SU-DHL-6 (cell line): ENCODE measurements around the gene NXN.
"Not testable (repeated sequence)": the region's sequence is repeated elsewhere in the genome, so short reads cannot be mapped to it uniquely, and the experiment has no call there.

Experiments
- H2AFZ ChIP-seq: fragments of 200-600 bp; sonication (generic); 2 replicates; pipeline ENCODE4 v1.6.1; 2014; ENCODE audit warnings: low read depth, mild to moderate bottlenecking, moderate library complexity, mixed read lengths, antibody characterized with exemption, low read length; ENCODE audit not compliant: severe bottlenecking
- H3F3A ChIP-seq: fragments of 200-600 bp; shearing (Covaris generic); 2 replicates; pipeline ENCODE4 v1.6.0; 2016; ENCODE audit warnings: antibody characterized with exemption, mild to moderate bottlenecking; ENCODE audit not compliant: insufficient read depth
- H3K27ac ChIP-seq: fragments of 200-600 bp; sonication (generic); 2 replicates; pipeline ENCODE4 v1.5.1; 2016; ENCODE audit warnings: low read depth, mild to moderate bottlenecking, low read length, moderate library complexity, mixed read lengths
- H3K27me3 ChIP-seq: fragments of 200-600 bp; sonication (generic), shearing (Covaris generic); 2 replicates; pipeline ENCODE4 v1.6.0; 2014; ENCODE audit warnings: mild to moderate bottlenecking, low read length
- H3K36me3 ChIP-seq: fragments of 200-600 bp; sonication (generic); 2 replicates; pipeline ENCODE4 v1.6.1; 2014; ENCODE audit warnings: mild to moderate bottlenecking, low read length, mixed read lengths
- H3K4me2 ChIP-seq: fragments of 300-600, 200-600 bp; shearing (Covaris generic), sonication (generic); 2 replicates; pipeline ENCODE4 v1.6.0; 2014; ENCODE audit warnings: low read length, low read depth, mild to moderate bottlenecking; ENCODE audit not compliant: poor library complexity, severe bottlenecking
- H3K4me3 ChIP-seq: fragments of 200-600 bp; sonication (generic); 2 replicates; pipeline ENCODE4 v1.5.1; 2014; ENCODE audit warnings: antibody characterized with exemption, low read length, mild to moderate bottlenecking, mixed read lengths; ENCODE audit not compliant: insufficient read depth, poor library complexity, severe bottlenecking
- H3K79me2 ChIP-seq: fragments of 200-600 bp; sonication (generic); 2 replicates; pipeline ENCODE4 v1.6.1; 2014; ENCODE audit warnings: mild to moderate bottlenecking, low read length, moderate library complexity; ENCODE audit not compliant: insufficient read depth
- H3K9ac ChIP-seq: fragments of 200-600 bp; sonication (generic); 2 replicates; pipeline ENCODE4 v1.7.0; 2014; ENCODE audit warnings: mild to moderate bottlenecking, low read length
- H3K9me2 ChIP-seq: fragments of 200-600 bp; sonication (generic); replicated peaks from 2 replicates; pipeline ENCODE4 v1.6.1; 2014; ENCODE audit warnings: low read length; ENCODE audit not compliant: insufficient read depth
- H3K9me3 ChIP-seq: fragments of 200-600 bp; sonication (generic); 2 replicates; pipeline ENCODE4 v1.6.1; 2014; ENCODE audit warnings: low read length, mixed read lengths; ENCODE audit not compliant: insufficient read depth
- H4K20me1 ChIP-seq: fragments of 200-600 bp; sonication (generic); 2 replicates; pipeline ENCODE4 v1.6.1; 2014; ENCODE audit warnings: low read depth, mild to moderate bottlenecking, antibody characterized with exemption, low read length, moderate library complexity, mixed read lengths
- EZH2phosphoT487 ChIP-seq: fragments of 200-600 bp; sonication (generic), shearing (Covaris generic); conservative IDR thresholded peaks from 2 replicates; pipeline ENCODE4 v1.6.1; 2018; ENCODE audit warnings: mild to moderate bottlenecking, antibody characterized with exemption, low read length, moderate library complexity, mixed read lengths
- TF ChIP-seq, protein P1 (sequence below): fragments of 200-600 bp; sonication (generic); IDR thresholded peaks from one replicate; pipeline ENCODE4 v1.5.1; 2017; ENCODE audit warnings: antibody characterized with exemption, mild to moderate bottlenecking, low read length, moderate library complexity; ENCODE audit not compliant: insufficient read depth, poor library complexity, severe bottlenecking

The NXN gene

DNA sequence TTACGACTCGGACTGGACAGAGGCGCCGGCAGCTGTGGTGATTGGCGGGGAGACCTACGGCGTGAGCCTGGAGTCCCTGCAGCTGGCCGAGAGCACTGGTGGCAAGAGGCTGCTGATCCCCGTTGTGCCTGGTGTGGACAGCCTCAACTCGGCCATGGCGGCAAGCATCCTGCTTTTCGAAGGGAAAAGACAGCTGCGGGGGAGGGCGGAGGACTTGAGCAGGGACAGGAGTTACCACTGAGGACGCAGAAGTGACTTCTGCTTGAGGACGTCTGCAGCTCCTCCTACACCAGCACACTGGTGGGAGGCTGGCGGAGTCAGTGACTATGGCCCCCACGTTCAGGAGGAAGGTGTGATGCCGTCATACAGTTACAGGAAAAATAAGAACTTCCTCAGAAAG is 187.7 kb downstream of the NXN start:
- H2AFZ ChIP-seq: no peak overlapping the region
- no peaks in the 10 kb centered on the region for H3K79me2 ChIP-seq
- H3K27me3 ChIP-seq: no peaks in the 10 kb centered on the region
- H3K9ac ChIP-seq: no peak overlapping the region
- H3K4me3 ChIP-seq: no peak overlapping the region
- no peaks in the 10 kb centered on the region for H4K20me1 ChIP-seq
- H3F3A ChIP-seq: no peaks in the 10 kb centered on the region
- H3K36me3 ChIP-seq: no peaks in the 10 kb centered on the region
- H3K9me3 ChIP-seq: no peaks in the 10 kb centered on the region
- H3K4me2 ChIP-seq: no peak overlapping the region
- no peak overlapping the region for H3K27ac ChIP-seq
- TF ChIP-seq EZH2phosphoT487: no peak
- TF ChIP-seq, protein P1, sequence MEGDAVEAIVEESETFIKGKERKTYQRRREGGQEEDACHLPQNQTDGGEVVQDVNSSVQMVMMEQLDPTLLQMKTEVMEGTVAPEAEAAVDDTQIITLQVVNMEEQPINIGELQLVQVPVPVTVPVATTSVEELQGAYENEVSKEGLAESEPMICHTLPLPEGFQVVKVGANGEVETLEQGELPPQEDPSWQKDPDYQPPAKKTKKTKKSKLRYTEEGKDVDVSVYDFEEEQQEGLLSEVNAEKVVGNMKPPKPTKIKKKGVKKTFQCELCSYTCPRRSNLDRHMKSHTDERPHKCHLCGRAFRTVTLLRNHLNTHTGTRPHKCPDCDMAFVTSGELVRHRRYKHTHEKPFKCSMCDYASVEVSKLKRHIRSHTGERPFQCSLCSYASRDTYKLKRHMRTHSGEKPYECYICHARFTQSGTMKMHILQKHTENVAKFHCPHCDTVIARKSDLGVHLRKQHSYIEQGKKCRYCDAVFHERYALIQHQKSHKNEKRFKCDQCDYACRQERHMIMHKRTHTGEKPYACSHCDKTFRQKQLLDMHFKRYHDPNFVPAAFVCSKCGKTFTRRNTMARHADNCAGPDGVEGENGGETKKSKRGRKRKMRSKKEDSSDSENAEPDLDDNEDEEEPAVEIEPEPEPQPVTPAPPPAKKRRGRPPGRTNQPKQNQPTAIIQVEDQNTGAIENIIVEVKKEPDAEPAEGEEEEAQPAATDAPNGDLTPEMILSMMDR: no peak
- H3K9me2 ChIP-seq: no peaks in the 10 kb centered on the region

DNA sequence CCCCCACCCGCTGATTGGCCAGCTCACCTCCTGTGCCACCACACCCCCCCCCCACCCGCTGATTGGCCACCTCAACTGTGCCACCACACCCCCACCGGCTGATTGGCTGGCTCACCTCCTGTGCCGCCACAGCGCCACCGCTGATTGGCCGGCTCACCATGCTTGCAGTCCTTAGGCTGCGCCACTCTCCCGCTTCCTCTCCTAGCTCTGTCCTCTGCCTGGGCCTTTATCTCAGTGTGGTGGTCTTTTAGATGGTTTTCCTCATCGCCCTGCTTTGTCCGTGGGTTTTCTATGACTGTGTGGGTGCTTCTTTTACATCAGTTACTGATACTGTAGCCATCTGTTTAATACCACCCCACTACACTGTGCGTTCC is 188.7 kb downstream of the NXN start:
- not testable (repeated sequence) for H3K4me2 ChIP-seq, H3K9ac ChIP-seq, H3K27me3 ChIP-seq, H3K4me3 ChIP-seq, H3F3A ChIP-seq, H2AFZ ChIP-seq, H3K27ac ChIP-seq, H3K36me3 ChIP-seq, H4K20me1 ChIP-seq, H3K79me2 ChIP-seq, H3K9me2 ChIP-seq, H3K9me3 ChIP-seq

DNA sequence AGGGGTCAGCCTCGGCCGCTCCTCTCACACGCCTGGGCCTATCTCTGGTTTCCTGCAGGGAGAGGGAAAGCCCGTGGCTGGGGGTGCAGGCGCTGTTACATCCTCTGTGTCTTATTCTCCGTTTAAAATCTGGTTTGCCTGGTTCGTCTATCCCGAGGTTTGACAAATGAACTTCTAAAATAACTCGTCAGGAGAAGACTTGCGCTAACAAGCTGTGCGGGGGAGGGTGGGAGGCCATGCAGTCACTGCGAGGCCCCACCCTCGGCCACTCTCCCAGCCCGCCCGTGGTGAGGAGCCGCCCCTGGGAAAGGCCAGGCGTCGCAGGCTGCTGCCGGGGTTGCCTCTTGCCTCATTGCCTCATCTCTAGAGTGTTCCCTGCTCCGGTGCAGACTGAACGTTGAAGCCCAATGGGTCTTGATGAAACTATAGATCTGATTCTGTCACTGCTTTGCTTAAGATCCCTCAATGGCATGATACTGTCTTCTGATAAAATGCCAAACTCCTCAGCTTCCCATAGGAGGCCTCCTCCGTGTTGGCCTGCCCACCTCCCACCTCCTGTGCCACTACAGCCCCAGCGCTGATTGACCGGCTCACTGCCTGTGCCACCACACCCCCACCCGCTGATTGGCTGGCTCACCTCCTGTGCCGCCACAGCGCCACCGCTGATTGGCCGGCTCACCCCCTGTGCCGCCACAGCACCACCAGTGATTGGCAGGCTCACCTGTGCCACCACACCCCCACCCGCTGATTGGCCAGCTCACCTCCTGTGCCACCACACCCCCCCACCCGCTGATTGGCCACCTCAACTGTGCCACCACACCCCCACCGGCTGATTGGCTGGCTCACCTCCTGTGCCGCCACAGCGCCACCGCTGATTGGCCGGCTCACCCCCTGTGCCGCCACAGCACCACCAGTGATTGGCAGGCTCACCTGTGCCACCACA is 189.4 kb downstream of the NXN start:
- H3K9me3 ChIP-seq, H3K36me3 ChIP-seq, H3K9ac ChIP-seq, H3K9me2 ChIP-seq, H3K4me3 ChIP-seq, H3F3A ChIP-seq, H3K79me2 ChIP-seq, H3K27ac ChIP-seq, H4K20me1 ChIP-seq, H3K27me3 ChIP-seq, H2AFZ ChIP-seq, H3K4me2 ChIP-seq: not testable (repeated sequence)

DNA sequence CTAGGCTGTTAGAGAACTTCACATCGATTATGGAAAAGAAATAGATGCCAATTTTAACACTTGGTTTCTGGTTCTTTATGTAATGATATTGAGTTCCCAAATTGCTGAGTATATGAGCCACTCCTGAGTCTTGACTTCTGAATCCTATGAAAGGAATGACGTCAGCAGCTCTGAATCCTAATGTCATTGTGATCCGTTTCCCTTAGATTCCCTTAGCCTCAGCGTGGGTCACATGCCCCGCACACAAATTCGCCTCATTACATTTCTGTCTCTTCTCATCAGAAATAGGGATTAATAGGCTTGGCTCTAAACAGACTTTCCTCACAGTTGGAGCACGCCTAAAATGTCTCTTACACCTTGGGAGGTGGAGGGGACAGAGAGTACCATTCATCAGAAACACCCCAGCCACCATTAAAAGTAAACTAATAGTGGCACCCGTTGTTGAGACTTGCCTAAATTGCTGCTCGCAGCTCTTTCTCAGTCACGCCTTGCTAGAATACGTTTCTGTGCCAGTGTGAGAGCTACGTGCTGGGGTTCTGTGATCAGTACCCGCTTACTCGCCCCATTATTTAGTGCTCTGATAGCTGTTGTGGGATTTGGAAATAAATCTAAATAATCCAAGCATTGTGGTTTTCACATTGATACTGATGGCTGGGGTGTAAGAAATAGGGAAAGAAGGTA is 190.3 kb downstream of the NXN start:
- Histone ChIP-seq H3K9me3 (no peaks in the 10 kb centered on the region), H2AFZ (no peak overlapping the region), H3K4me2 (no peak overlapping the region), H3K9ac (no peak overlapping the region), H3K9me2 (no peaks in the 10 kb centered on the region), H3F3A (no peaks in the 10 kb centered on the region), H3K27ac (no peak overlapping the region), H3K27me3 (no peaks in the 10 kb centered on the region), H3K79me2 (peaks cover 12% of the 10 kb centered on the region; the same call in 1 of the 2 replicates), H3K4me3 (no peak overlapping the region), H3K36me3 (no peaks in the 10 kb centered on the region), H4K20me1 (no peaks in the 10 kb centered on the region)
- no peak for TF ChIP-seq EZH2phosphoT487
- TF ChIP-seq, protein P1: no peak
